Hypothalamus (tissue), 51 donors: ENCODE results near the gene RPS27A.
"Not testable (repeated sequence)": the region's sequence is repeated elsewhere in the genome, so short reads cannot be mapped to it uniquely, and the experiment has no call there.

Experiments used
- DNase-seq, 51 donors: peaks; one replicate each; lab custom pipeline; 2025; lab: John Stamatoyannopoulos, UW

RPS27A gene

GRCh38 chr2:55232084-55232862 is at the start of gene RPS27A, which contains the start of gene CLHC1:
Gene RPS27A, plus strand, starts transcription at chr2:55232688. Its CDS starts 137 bp downstream, at chr2:55232825.
Gene CLHC1, minus strand, starts transcription at chr2:55232293. Its CDS starts 9,882 bp downstream, at chr2:55222411.
- DNase-seq = peak; percentile 38 to 100 (median 82)

- DNase-seq = not testable (repeated sequence)
These were observed 45.7 kb upstream of the RPS27A start for GRCh38 chr2:55186837-55187236.

- not testable (repeated sequence) for DNase-seq
These were observed 40.6 kb upstream of the RPS27A start for GRCh38 chr2:55191888-55192287.

- DNase-seq = no peak
These were observed 36.0 kb upstream of the RPS27A start for GRCh38 chr2:55196526-55196925.

GRCh38 chr2:55200416-55200815 is 32.1 kb upstream of the RPS27A start:
- no peak for DNase-seq

- DNase-seq = no peak
These were observed 28.0 kb upstream of the RPS27A start for GRCh38 chr2:55204536-55204935.

GRCh38 chr2:55204950-55205349 is 27.5 kb upstream of the RPS27A start:
- no peak for DNase-seq

GRCh38 chr2:55213822-55214221 is 18.7 kb upstream of the RPS27A start:
- DNase-seq = no peak

GRCh38 chr2:55223958-55224760 is 8.3 kb upstream of the RPS27A start:
- peak in 7 of 51 donors; percentile 2 to 28 (median 9) for DNase-seq

GRCh38 chr2:55224761-55225261 is 7.7 kb upstream of the RPS27A start:
- DNase-seq = peak in 6 of 51 donors; percentile 3 to 24 (median 6)

GRCh38 chr2:55225481-55226020 is 6.9 kb upstream of the RPS27A start:
- DNase-seq = no peak

- not testable (repeated sequence) for DNase-seq
These were observed 4.9 kb upstream of the RPS27A start for GRCh38 chr2:55227437-55228225.

- no peak for DNase-seq
These were observed 4.3 kb upstream of the RPS27A start for GRCh38 chr2:55228226-55228563.

- DNase-seq = no peak
These were observed 3.3 kb upstream of the RPS27A start for GRCh38 chr2:55229221-55229620.

- no peak for DNase-seq
These were observed 1.9 kb upstream of the RPS27A start for GRCh38 chr2:55230551-55230950.

- DNase-seq = peak in 1 of 51 donors; percentile 80
These were observed 873 bp upstream of the RPS27A start for GRCh38 chr2:55231546-55232083.

GRCh38 chr2:55232863-55233657 is 572 bp downstream of the RPS27A start:
- peak in 1 of 51 donors; percentile 7 for DNase-seq

GRCh38 chr2:55233658-55233940 is 1.1 kb downstream of the RPS27A start:
- DNase-seq = no peak

- no peak for DNase-seq
These were observed 3.4 kb downstream of the RPS27A start for GRCh38 chr2:55235724-55236538.
